IMR-90 (cell line): ENCODE measurements around the gene PRSS8.

ENCODE experiments used
- BHLHE40 ChIP-seq: fragments of 150-350 bp; IDR thresholded peaks from 2 replicates; pipeline ENCODE4 v1.6.1; 2016; ENCODE audit warnings: mild to moderate bottlenecking, low read depth, low read length
- CEBPB ChIP-seq: IDR thresholded peaks from 2 replicates; pipeline ENCODE4 v1.6.1; 2012; ENCODE audit warnings: low read depth, low read length, improper control_type of control experiment
- CHD1 ChIP-seq: IDR thresholded peaks from 2 replicates; pipeline ENCODE4 v1.6.1; 2012; ENCODE audit warnings: low read depth, low read length, improper control_type of control experiment
- FOS ChIP-seq: fragments of 150-350 bp; IDR thresholded peaks from 2 replicates; pipeline ENCODE4 v1.6.1; 2016; ENCODE audit warnings: low read depth, low read length
- MAFK ChIP-seq: IDR thresholded peaks from 2 replicates; pipeline ENCODE4 v1.6.1; 2012; ENCODE audit warnings: low read depth, low read length, improper control_type of control experiment
- MAZ ChIP-seq: IDR thresholded peaks from 2 replicates; pipeline ENCODE4 v1.6.1; 2012; ENCODE audit warnings: low read depth, mild to moderate bottlenecking, low read length, improper control_type of control experiment, moderate library complexity, borderline replicate concordance
- POLR2A ChIP-seq: IDR thresholded peaks from 2 replicates; pipeline ENCODE4 v1.6.1; 2012; ENCODE audit warnings: mild to moderate bottlenecking, low read depth, low read length
- RAD21 ChIP-seq: IDR thresholded peaks from 2 replicates; pipeline ENCODE4 v1.6.1; 2012; ENCODE audit warnings: low read length, improper control_type of control experiment
- RCOR1 ChIP-seq: IDR thresholded peaks from 2 replicates; pipeline ENCODE4 v1.6.1; 2012; ENCODE audit warnings: mild to moderate bottlenecking, low read length, improper control_type of control experiment; ENCODE audit not compliant: insufficient replicate concordance
- RFX5 ChIP-seq: IDR thresholded peaks from 2 replicates; pipeline ENCODE4 v1.8.0; 2012; ENCODE audit warnings: low read depth, mild to moderate bottlenecking, low read length, moderate library complexity
- SMC3 ChIP-seq: fragments of 150-350 bp; IDR thresholded peaks from 2 replicates; pipeline ENCODE4 v1.6.1; 2016; ENCODE audit warnings: low read depth, mild to moderate bottlenecking, antibody characterized with exemption, low read length, moderate library complexity
- TF ChIP-seq, protein P1 (sequence below): conservative IDR thresholded peaks from 2 replicates; pipeline ENCODE4 v1.5.1; 2012; ENCODE audit warnings: mild to moderate bottlenecking, low read depth, low read length, improper control_type of control experiment
- TF ChIP-seq, protein P2 (sequence below): fragments of 150-350 bp; IDR thresholded peaks from 2 replicates; pipeline ENCODE4 v1.6.1; 2016; ENCODE audit warnings: low read depth, mild to moderate bottlenecking, low read length, moderate library complexity, borderline replicate concordance

DNA sequence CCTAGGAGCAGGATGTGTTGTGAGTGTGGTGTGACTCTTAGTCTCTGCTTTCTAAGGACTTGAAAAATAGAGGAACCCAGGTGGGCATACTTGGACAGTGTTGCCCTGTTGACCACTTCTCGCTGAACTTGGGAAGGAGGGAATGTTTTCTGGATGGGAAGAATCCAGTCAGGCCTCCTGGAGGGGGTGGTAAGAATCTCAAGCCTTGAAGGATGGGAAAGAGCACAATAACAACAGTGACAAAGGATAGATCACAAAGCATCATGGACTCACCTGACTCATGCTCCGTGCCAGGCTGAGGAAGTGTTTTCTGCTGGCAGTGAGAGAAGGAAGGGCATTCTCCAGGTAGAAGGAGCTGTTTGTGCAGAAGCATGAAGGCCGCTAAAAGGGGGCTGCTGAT, 9.7 kb downstream of the PRSS8 start:
- no peak for TF ChIP-seq CEBPB
- no peak for TF ChIP-seq MAFK
- TF ChIP-seq, protein P1, sequence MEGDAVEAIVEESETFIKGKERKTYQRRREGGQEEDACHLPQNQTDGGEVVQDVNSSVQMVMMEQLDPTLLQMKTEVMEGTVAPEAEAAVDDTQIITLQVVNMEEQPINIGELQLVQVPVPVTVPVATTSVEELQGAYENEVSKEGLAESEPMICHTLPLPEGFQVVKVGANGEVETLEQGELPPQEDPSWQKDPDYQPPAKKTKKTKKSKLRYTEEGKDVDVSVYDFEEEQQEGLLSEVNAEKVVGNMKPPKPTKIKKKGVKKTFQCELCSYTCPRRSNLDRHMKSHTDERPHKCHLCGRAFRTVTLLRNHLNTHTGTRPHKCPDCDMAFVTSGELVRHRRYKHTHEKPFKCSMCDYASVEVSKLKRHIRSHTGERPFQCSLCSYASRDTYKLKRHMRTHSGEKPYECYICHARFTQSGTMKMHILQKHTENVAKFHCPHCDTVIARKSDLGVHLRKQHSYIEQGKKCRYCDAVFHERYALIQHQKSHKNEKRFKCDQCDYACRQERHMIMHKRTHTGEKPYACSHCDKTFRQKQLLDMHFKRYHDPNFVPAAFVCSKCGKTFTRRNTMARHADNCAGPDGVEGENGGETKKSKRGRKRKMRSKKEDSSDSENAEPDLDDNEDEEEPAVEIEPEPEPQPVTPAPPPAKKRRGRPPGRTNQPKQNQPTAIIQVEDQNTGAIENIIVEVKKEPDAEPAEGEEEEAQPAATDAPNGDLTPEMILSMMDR: no peak
- no peak for TF ChIP-seq RAD21
- no peak for TF ChIP-seq POLR2A
- TF ChIP-seq RFX5: no peak
- TF ChIP-seq SMC3: no peak
- TF ChIP-seq, protein P2, sequence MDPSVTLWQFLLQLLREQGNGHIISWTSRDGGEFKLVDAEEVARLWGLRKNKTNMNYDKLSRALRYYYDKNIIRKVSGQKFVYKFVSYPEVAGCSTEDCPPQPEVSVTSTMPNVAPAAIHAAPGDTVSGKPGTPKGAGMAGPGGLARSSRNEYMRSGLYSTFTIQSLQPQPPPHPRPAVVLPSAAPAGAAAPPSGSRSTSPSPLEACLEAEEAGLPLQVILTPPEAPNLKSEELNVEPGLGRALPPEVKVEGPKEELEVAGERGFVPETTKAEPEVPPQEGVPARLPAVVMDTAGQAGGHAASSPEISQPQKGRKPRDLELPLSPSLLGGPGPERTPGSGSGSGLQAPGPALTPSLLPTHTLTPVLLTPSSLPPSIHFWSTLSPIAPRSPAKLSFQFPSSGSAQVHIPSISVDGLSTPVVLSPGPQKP: no peak
- no peak for TF ChIP-seq BHLHE40
- TF ChIP-seq MAZ: no peak
- TF ChIP-seq CHD1: no peak
- TF ChIP-seq RCOR1: no peak
- TF ChIP-seq FOS: no peak
